NCI-H526 (cell line): ENCODE results near the gene DNMT3A.
"Not testable (repeated sequence)": the region's sequence is repeated elsewhere in the genome, so short reads cannot be mapped to it uniquely, and the experiment has no call there.

Source experiments
- DNase-seq, 2 experiments: peaks; one replicate each; lab custom pipeline; 2025; lab: John Stamatoyannopoulos, UW

Gene DNMT3A

GRCh38 chr2:25237764-25238163 lies 104.0 kb downstream of the DNMT3A start:
- DNase-seq, result no peak

- DNase-seq, result no peak
Observed at GRCh38 chr2:25236736-25237135, 105.0 kb downstream of the DNMT3A start.

GRCh38 chr2:25234738-25235137 lies 107.0 kb downstream of the DNMT3A start:
- peak in 1 of 2 experiments; percentile 10 for DNase-seq

- no peak for DNase-seq
Observed at GRCh38 chr2:25233916-25234605, 107.7 kb downstream of the DNMT3A start.

GRCh38 chr2:25232248-25232825 lies 109.4 kb downstream of the DNMT3A start:
- no peak for DNase-seq

GRCh38 chr2:25230948-25231311 lies 110.8 kb downstream of the DNMT3A start:
- DNase-seq, result peak in 1 of 2 experiments; percentile 9

GRCh38 chr2:25230198-25230947 lies 111.4 kb downstream of the DNMT3A start:
- DNase-seq, result peak in 1 of 2 experiments; percentile 23

- DNase-seq, result peak in 1 of 2 experiments; percentile 67
Observed at GRCh38 chr2:25229279-25230197, 112.2 kb downstream of the DNMT3A start.

GRCh38 chr2:25228848-25229278 lies 112.9 kb downstream of the DNMT3A start:
- DNase-seq, result peak; percentile 73 to 89

- no peak for DNase-seq
Observed at GRCh38 chr2:25227576-25227975, 114.1 kb downstream of the DNMT3A start.

GRCh38 chr2:25226827-25227226 lies 114.9 kb downstream of the DNMT3A start:
- DNase-seq, result no peak

GRCh38 chr2:25222477-25223121 lies 119.1 kb downstream of the DNMT3A start:
- no peak for DNase-seq

GRCh38 chr2:25221579-25221978 lies 120.1 kb downstream of the DNMT3A start:
- DNase-seq, result no peak

GRCh38 chr2:25220313-25220712 lies 121.4 kb downstream of the DNMT3A start:
- DNase-seq, result no peak

- DNase-seq, result no peak
Observed at GRCh38 chr2:25219621-25220020, 122.1 kb downstream of the DNMT3A start.

GRCh38 chr2:25218100-25218499 lies 123.6 kb downstream of the DNMT3A start:
- no peak for DNase-seq

- peak in 1 of 2 experiments; percentile 35 for DNase-seq
Observed at GRCh38 chr2:25215948-25216679, 125.6 kb downstream of the DNMT3A start.

GRCh38 chr2:25215232-25215631 lies 126.5 kb downstream of the DNMT3A start:
- DNase-seq, result no peak

GRCh38 chr2:25213229-25213628 lies 128.5 kb downstream of the DNMT3A start:
- DNase-seq, result no peak

GRCh38 chr2:25210923-25211322 lies 130.8 kb downstream of the DNMT3A start:
- not testable (repeated sequence) for DNase-seq

GRCh38 chr2:25207078-25207545 lies 134.6 kb downstream of the DNMT3A start:
- DNase-seq, result no peak
